ENCODE measurements around the gene FHIT.

GRCh38 chr3:60403866-60404265, 847.4 kb downstream of the FHIT start:
- TF ChIP-seq POLR2A (IDR thresholded peaks at IDR 0.05; ENCODE audit: low read length): no peak
- no peak for TF ChIP-seq GATA1 (IDR thresholded peaks at IDR 0.05; ENCODE audit: low read depth, low read length)

Measured in erythroblast (primary cell).